Ureter (tissue), 1 donor: Measurements from ENCODE around the gene LCE1C. TPM values are rescaled to one million over a fixed set of nuclear protein-coding genes. Genes with fewer than 3 reads are reported as not detected.

Experiments
- DNase-seq: peaks from one replicate; pipeline ENCODE4 v3.0.0-alpha.2; 2020; ENCODE audit warnings: low spot score
- total RNA-seq: library from RNA; stranded (reverse); gene quantifications from one replicate; pipeline ENCODE4 v1.2.4, GENCODE V29; 2023
- donor health status: DM: yes; HTN: yes; CAD: no.

The LCE1C gene
- total RNA-seq, 1 donor from 2014 or later = not detected

DNA sequence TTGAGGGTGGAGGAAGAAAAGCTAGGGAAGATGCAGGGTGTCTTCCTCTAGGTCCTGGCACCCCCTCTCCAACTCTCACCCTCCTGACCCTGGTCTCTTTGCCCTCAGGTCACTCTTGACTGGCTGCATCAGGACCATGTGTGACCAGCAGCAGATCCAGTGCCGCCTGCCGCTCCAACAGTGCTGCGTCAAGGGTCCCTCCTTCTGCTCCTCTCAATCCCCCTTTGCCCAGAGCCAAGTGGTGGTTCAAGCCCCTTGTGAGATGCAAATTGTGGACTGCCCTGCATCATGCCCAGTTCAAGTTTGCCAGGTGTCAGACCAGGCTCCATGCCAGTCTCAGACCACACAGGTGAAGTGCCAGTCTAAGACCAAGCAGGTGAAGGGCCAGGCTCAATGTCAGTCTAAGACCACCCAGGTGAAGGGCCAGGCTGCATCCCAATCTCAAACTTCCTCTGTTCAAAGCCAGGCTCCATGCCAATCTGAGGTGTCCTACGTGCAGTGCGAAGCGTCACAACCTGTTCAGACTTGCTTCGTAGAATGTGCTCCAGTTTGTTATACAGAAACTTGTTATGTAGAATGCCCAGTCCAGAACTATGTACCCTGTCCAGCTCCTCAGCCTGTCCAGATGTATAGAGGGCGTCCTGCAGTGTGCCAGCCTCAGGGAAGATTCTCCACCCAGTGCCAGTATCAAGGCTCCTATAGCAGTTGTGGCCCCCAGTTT, 46.8 kb downstream of the LCE1C start:
- peak; percentile 73 for DNase-seq

DNA sequence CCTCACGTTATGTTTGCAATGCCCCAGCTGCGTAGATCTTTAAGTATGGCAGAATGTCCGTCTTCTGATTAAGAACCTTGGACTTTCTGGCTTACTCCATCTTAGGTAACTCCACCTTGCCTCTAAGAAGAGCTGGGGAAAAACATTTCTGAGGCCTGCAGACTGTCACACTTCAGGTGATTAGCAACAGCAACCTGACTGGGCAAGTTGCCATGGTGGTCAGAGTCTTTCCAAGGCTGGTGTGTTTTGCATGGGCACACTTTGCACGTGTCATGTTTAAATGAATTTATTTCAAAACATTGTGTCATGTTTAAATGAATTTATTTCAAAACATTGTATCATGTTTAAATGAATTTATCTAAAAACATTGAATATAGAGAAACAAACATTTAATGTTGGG, 47.8 kb downstream of the LCE1C start:
- no peak for DNase-seq

DNA sequence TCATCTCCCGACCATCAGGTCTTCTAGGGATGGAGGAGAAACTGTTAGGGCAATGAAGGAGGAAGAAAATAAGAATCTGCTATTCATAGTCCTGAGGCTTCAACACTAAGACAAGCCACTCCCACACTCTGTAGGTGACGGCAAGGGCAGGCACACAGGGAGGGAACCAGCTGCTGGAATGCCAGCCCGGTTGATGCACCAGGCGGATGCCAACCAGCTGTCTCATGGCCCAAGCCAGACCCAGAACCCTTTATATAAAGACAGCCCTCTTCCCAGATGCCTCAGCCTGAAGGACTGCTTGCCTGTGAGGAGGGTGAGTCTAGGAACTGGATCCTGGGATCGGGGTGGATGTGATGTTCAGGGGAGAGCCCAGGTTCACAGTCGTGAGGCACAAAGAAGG, 48.7 kb downstream of the LCE1C start, which contains the start of gene KPRP:
TSS of gene KPRP (plus strand) at position 279 of the 400 bp plus-strand sequence. CDS start 1,564 bp downstream, outside the sequence.
- DNase-seq = no peak

DNA sequence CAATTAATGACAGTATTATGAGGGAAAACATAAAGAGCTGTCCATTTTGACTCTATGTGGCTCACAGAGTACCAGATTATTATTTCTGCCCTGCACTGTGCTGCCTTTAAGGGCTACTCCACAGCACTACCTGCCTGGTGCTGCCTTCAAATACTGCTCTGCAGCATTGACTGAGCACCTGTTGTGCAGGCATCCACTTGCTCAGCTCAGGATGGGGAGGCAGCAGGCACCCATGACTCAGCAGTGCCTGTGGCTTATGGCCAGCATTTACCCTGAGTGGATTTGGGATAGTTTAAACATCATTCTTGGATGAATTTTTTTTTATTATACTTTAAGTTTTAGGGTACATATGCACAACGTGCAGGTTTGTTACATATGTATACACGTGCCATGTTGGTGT, 49.6 kb downstream of the LCE1C start:
- no peak for DNase-seq

Other genes with a start within 250 kb of the LCE1C start
- gene LCE3E, start 239.9 kb downstream of the LCE1C start, total RNA-seq = not detected
- gene LCE3D, start 226.1 kb downstream of the LCE1C start, total RNA-seq = not detected
- not detected for gene LCE3C, start 206.4 kb downstream of the LCE1C start, total RNA-seq
- not detected for gene LCE3B, start 192.8 kb downstream of the LCE1C start, total RNA-seq
- not detected for gene LCE3A, start 183.5 kb downstream of the LCE1C start, total RNA-seq
- not detected for gene LCE2D, start 143.3 kb downstream of the LCE1C start, total RNA-seq
- not detected for gene LCE2C, start 131.4 kb downstream of the LCE1C start, total RNA-seq
- not detected for gene LCE2B, start 120.5 kb downstream of the LCE1C start, total RNA-seq
- gene LCE2A, start 108.3 kb downstream of the LCE1C start, total RNA-seq = not detected
- not detected for gene LCE4A, start 98.5 kb downstream of the LCE1C start, total RNA-seq
- gene KPRP, start 48.6 kb downstream of the LCE1C start, total RNA-seq = not detected
- not detected for gene LCE1F, start 31.5 kb downstream of the LCE1C start, total RNA-seq
- not detected for gene LCE1E, start 20.4 kb downstream of the LCE1C start, total RNA-seq
- not detected for gene LCE1D, start 9.9 kb downstream of the LCE1C start, total RNA-seq
- not detected for gene LCE1B, start 5.3 kb upstream of the LCE1C start, total RNA-seq
- not detected for gene LCE1A, start 20.8 kb upstream of the LCE1C start, total RNA-seq
- gene LCE6A, start 36.2 kb upstream of the LCE1C start, total RNA-seq = not detected
- gene LCE7A, start 53.3 kb upstream of the LCE1C start, total RNA-seq = not detected
- gene SMCP, start 71.7 kb upstream of the LCE1C start, total RNA-seq = not detected
- 43.4 TPM for gene IVL, start 101.9 kb upstream of the LCE1C start, total RNA-seq
- not detected for gene SPRR5, start 140.6 kb upstream of the LCE1C start, total RNA-seq
- gene SPRR4, start 164.0 kb upstream of the LCE1C start, total RNA-seq = not detected
- 13.8 TPM for gene SPRR1A, start 177.4 kb upstream of the LCE1C start, total RNA-seq
- 79.0 TPM for gene SPRR3, start 195.1 kb upstream of the LCE1C start, total RNA-seq
- 0.91 TPM for gene SPRR1B, start 224.6 kb upstream of the LCE1C start, total RNA-seq
- not detected for gene SPRR2D, start 234.5 kb upstream of the LCE1C start, total RNA-seq